ENCODE results near the gene ZFTA. TPM values are rescaled to one million over a fixed set of nuclear protein-coding genes. Genes with fewer than 3 reads are reported as not detected.

ZFTA gene
- total RNA-seq, 1 experiment from 2014 or later = 19.3 TPM

DNA sequence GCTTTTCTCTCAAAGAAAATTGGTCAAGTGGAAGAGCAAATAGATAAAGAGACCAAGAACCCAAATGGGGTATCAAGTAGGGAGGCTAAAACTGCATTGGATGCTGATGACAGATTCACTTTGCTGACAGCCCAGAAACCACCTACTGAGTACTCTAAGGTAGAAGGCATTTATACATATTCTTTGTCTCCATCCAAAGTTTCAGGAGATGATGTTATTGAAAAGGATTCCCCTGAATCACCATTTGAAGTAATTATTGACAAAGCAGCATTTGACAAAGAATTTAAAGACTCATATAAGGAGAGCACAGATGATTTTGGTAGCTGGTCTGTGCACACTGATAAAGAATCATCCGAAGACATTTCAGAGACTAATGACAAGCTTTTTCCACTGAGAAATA is 49.6 kb downstream of the ZFTA start:
- no peak overlapping the region for H3K4me2 ChIP-seq
- ChIA-PET CTCF (no interaction called here), POLR2A (ENCODE audit: unreplicated experiment) (interaction anchor here (0.6 kb wide), 1 partner anchor 62 kb away, joined by 18 read pairs; no protein-coding TSS in a partner anchor)
- no peaks in the 10 kb centered on the region; the same call in none of the 2 replicates for H3K36me3 ChIP-seq (ENCODE audit: low read depth)
- 0 out of 2 replicates have a peak, but pooled peaks cover 4% of the 10 kb centered on the region for H3K4me1 ChIP-seq (replicated peaks; ENCODE audit: insufficient read depth)
- peaks cover 62% of the 10 kb centered on the region for H3K79me2 ChIP-seq (ENCODE audit: low read depth)
- no peaks in the 10 kb centered on the region for H3K9me2 ChIP-seq (ENCODE audit: insufficient read depth)
- intact Hi-C loops (cut with micrococcal nuclease; ENCODE audit: unreplicated experiment) = no loop called here
- no peak for DNase-seq
- no TSS peak for BruUV-seq (replicated peaks)
- H2AFZ ChIP-seq = no peak overlapping the region
- H3K9me3 ChIP-seq (ENCODE audit: insufficient read depth, low read depth) = no peaks in the 10 kb centered on the region
- TF ChIP-seq EZH2 (IDR thresholded peaks at IDR 0.05; ENCODE audit: low read depth) = no peak
- TF ChIP-seq, protein P1, sequence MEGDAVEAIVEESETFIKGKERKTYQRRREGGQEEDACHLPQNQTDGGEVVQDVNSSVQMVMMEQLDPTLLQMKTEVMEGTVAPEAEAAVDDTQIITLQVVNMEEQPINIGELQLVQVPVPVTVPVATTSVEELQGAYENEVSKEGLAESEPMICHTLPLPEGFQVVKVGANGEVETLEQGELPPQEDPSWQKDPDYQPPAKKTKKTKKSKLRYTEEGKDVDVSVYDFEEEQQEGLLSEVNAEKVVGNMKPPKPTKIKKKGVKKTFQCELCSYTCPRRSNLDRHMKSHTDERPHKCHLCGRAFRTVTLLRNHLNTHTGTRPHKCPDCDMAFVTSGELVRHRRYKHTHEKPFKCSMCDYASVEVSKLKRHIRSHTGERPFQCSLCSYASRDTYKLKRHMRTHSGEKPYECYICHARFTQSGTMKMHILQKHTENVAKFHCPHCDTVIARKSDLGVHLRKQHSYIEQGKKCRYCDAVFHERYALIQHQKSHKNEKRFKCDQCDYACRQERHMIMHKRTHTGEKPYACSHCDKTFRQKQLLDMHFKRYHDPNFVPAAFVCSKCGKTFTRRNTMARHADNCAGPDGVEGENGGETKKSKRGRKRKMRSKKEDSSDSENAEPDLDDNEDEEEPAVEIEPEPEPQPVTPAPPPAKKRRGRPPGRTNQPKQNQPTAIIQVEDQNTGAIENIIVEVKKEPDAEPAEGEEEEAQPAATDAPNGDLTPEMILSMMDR (conservative IDR thresholded peaks at IDR 0.05) = no peak
- H4K20me1 ChIP-seq (ENCODE audit: insufficient read depth) = peaks cover 30% of the 10 kb centered on the region
- H3F3A ChIP-seq (ENCODE audit: insufficient read depth, low read depth) = 0 out of 2 replicates have a peak, but pooled peaks cover 5% of the 10 kb centered on the region
- H3K27me3 ChIP-seq (ENCODE audit: insufficient read depth, low read depth) = no peaks in the 10 kb centered on the region
- H3K4me3 ChIP-seq = no peak overlapping the region
- no peak overlapping the region for H3K27ac ChIP-seq

Other genes with a start within 250 kb of the ZFTA start
- gene PLAAT4, start 232.0 kb downstream of the ZFTA start, total RNA-seq (2021) = 64.6 and 99.9 TPM in 2 replicates
- 8.8 and 13.6 TPM in 2 replicates for gene PLAAT2, start 205.4 kb downstream of the ZFTA start, total RNA-seq (2021)
- 240 and 266 TPM in 2 replicates for gene PLAAT3, start 154.3 kb downstream of the ZFTA start, total RNA-seq (2021)
- 78.5 and 98.3 TPM in 2 replicates for gene ATL3, start 97.4 kb downstream of the ZFTA start, total RNA-seq (2021)
- gene RTN3, start 87.3 kb downstream of the ZFTA start, total RNA-seq (2021) = 220 and 279 TPM in 2 replicates
- 46.8 and 49.7 TPM in 2 replicates for gene SPINDOC, start 44.7 kb upstream of the ZFTA start, total RNA-seq (2021)
- 53.8 and 65.0 TPM in 2 replicates for gene MARK2, start 70.3 kb upstream of the ZFTA start, total RNA-seq (2021)
- 3.4 and 5.2 TPM in 2 replicates for gene RCOR2, start 148.4 kb upstream of the ZFTA start, total RNA-seq (2021)
- gene NAA40, start 170.2 kb upstream of the ZFTA start, total RNA-seq (2021) = 47.4 and 50.4 TPM in 2 replicates
- 521 and 547 TPM in 2 replicates for gene COX8A, start 205.8 kb upstream of the ZFTA start, total RNA-seq (2021)
- 105 and 119 TPM in 2 replicates for gene OTUB1, start 217.7 kb upstream of the ZFTA start, total RNA-seq (2021)